Activated T-cell treated with anti-CD3 and anti-CD28 coated beads, Interleukin-2, amount 50 U/mL, for 72 hours (primary cell): Measurements from ENCODE around the gene TBC1D9B. TPM values are rescaled to one million over a fixed set of nuclear protein-coding genes. Genes with fewer than 3 reads are reported as not detected.
A peak's percentile ranks its signal among the peaks of the same experiment; 100 is the strongest.
"Not testable (repeated sequence)": the region's sequence is repeated elsewhere in the genome, so short reads cannot be mapped to it uniquely, and the experiment has no call there.

Source experiments
- ATAC-seq, 2 donors: fragments of 150-1000 bp; cut with Tn5 transposase; replicated peaks in 1 of 2; 2 replicates each; pipeline ENCODE4 v1.10.0; 2021; ENCODE audit warnings: moderate library complexity in 2 of 2, mild to moderate bottlenecking in 1 of 2
- DNase-seq, 2 donors: peaks; one replicate each; pipeline ENCODE4 v3.0.0; 2021 to 2022; ENCODE audit warnings: mixed read lengths in 1 of 2
- H3K27ac Mint-ChIP-seq: one replicate; pipeline ENCODE4 v1.8.0; 2022; ENCODE audit warnings: mild to moderate bottlenecking, moderate library complexity, mixed read lengths
- H3K27me3 Mint-ChIP-seq: one replicate; pipeline ENCODE4 v1.8.0; 2022; ENCODE audit warnings: low read depth, mixed read lengths
- H3K36me3 Mint-ChIP-seq, 2 donors: one replicate each; pipeline ENCODE4 v1.8.0; 2022; ENCODE audit warnings: mixed read lengths in 2 of 2, mild to moderate bottlenecking in 1 of 2; ENCODE audit not compliant: insufficient read depth in 2 of 2
- H3K4me1 Mint-ChIP-seq: one replicate; pipeline ENCODE4 v1.8.0; 2022; ENCODE audit warnings: low read depth, mixed read lengths
- H3K4me3 Mint-ChIP-seq, 2 donors: one replicate each; pipeline ENCODE4 v1.8.0; 2022; ENCODE audit warnings: mild to moderate bottlenecking in 2 of 2, mixed read lengths in 2 of 2, moderate library complexity in 2 of 2
- H3K9me3 Mint-ChIP-seq, 2 donors: one replicate each; pipeline ENCODE4 v1.8.0; 2022; ENCODE audit warnings: mixed read lengths in 2 of 2
- total RNA-seq, 2 donors: library from RNA; stranded (reverse); gene quantifications; one replicate each; pipeline ENCODE4 v1.2.3, GENCODE V29; 2022

Gene TBC1D9B
- total RNA-seq, 2 donors from 2014 or later, result 62.5 to 72.3 TPM

DNA sequence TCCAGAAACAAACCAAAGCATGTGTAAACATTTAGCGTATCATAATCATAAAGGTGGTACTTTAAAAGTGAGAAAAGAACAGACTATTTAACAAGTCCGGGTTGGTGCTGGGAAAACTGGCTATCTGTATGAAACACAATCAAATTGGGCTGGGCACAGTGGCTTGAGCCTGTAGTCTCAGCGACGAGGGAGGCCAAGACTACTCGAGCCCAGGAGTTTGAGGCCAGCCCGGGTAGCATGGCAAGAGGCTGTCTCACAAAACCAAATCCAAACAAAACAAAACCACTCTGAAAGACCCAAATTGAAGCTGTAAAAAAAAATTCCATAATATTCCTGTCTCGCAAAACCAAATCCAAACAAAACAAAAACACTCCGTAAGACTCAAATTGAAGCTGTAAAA, 53.3 kb downstream of the TBC1D9B start:
- H3K9me3 Mint-ChIP-seq, result no peaks in the 10 kb centered on the region

DNA sequence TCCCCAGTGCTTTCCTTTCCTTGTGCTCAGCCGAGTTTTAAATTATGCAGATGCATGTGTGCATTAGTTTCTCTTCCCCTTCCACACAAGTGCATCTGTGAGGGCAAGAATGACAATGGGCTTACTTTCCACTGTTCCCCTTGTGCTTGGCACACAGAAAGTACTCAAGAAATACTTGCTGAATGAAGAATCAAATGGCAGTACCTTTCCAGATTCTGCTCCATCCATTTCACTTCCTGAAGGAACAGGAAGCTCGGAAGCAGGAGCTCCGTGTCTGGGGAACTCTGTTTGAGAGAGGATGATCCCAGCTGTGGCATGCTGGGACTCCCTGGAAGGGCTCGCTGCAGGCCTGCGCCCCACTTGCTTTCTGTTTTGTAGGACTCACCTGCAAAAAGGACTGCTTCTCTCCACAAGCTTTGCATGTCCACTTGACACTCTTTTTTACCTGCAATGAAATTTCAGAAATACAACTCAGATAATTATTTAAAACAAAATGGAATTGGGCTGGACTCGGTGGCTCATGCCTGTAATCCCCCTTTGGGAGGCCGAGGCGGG, 54.6 kb downstream of the TBC1D9B start:
- Mint-ChIP-seq H3K4me1 (peaks cover 18% of the 10 kb centered on the region), H3K36me3 (peaks cover 3 to 6% of the 10 kb centered on the region in 2 donors), H3K4me3 (no peak overlapping the region), H3K9me3 (no peaks in the 10 kb centered on the region), H3K27me3 (no peaks in the 10 kb centered on the region), H3K27ac (no peak overlapping the region)
- DNase-seq (no peak), ATAC-seq (no peak)

More for the DNA sequence above, 53.3 kb downstream of the TBC1D9B start:
- ATAC-seq (no peak), DNase-seq (no peak)
- H3K27ac Mint-ChIP-seq, result no peak overlapping the region
- H3K4me1 Mint-ChIP-seq, result peaks cover 20% of the 10 kb centered on the region
- no peak overlapping the region for H3K4me3 Mint-ChIP-seq
- H3K36me3 Mint-ChIP-seq, result peaks cover 3 to 6% of the 10 kb centered on the region in 2 donors
- H3K27me3 Mint-ChIP-seq, result no peaks in the 10 kb centered on the region

DNA sequence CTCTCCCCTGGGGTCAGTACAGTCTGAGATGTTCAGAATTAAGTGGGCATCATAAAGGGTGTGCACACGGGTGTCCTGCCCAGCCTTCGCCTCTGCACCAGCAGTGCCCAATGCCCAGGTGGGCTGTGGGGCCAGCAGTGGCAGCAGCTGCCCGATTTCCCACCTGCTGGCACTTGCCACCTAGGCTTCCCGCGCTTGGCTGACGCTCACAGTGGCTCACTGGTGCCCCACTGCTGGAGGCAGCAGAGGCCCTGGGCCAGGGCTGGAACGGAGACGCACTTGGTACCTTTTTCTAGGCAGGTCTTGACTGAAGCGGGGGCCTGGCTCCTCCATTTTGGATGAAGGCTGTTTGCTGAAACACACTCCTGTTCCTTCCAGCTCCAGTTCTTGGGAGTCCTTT, 66.1 kb downstream of the TBC1D9B start:
- H3K36me3 Mint-ChIP-seq, result peaks cover 5 to 24% of the 10 kb centered on the region in 2 donors
- no peaks in the 10 kb centered on the region for H3K27me3 Mint-ChIP-seq
- H3K9me3 Mint-ChIP-seq, result peaks cover 0 to 2% of the 10 kb centered on the region in 2 donors
- DNase-seq (no peak), ATAC-seq (no peak)
- H3K4me3 Mint-ChIP-seq, result no peak overlapping the region
- no peak overlapping the region for H3K27ac Mint-ChIP-seq
- H3K4me1 Mint-ChIP-seq, result peaks cover 9% of the 10 kb centered on the region

DNA sequence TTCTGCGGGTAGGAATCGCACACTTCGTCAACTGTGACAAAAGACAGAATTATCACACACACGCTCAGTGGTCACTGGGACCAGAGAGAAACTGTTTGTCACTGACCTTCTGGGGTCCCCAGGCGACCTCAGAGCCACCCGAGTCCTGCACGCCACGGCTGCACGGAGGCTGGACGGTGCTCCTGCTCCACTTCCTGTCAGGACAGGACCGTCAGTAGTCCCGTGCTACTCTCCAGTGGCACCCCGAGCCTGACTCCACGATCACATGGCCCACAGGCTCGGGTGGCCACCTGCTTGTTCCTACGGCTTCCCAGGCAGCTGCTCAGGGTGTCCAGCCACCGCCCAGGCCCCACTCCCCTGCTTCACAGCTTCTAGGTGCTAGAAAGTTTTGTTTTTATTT, 66.9 kb downstream of the TBC1D9B start:
- H3K9me3 Mint-ChIP-seq, result peaks cover 0 to 2% of the 10 kb centered on the region in 2 donors
- no peak for DNase-seq
- no peak overlapping the region for H3K27ac Mint-ChIP-seq

DNA sequence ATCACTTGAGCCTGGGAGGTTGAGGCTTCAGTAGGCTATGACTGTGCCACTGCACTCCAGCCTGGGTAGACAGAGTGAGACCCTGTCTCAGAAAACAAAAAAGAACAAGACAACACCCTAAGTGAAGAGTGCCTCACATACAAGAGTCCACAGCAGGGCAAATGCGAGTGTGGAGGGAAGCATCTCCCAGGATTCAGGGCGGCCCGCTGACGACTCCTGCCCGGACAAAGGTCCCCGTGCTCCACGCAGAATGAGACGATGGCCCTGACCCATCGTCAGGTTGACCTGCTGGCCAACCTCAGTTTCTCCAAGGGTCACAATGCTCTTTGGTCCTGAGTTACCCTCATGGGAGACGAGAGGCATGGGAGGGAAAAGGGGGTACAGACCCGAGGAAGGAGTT, 67.4 kb downstream of the TBC1D9B start:
- Mint-ChIP-seq H3K9me3 (peaks cover 0 to 2% of the 10 kb centered on the region in 2 donors), H3K27ac (no peak overlapping the region), H3K27me3 (no peaks in the 10 kb centered on the region), H3K4me1 (peaks cover 18% of the 10 kb centered on the region), H3K4me3 (no peak overlapping the region), H3K36me3 (peaks cover 12 to 26% of the 10 kb centered on the region in 2 donors)
- ATAC-seq (no peak), DNase-seq (no peak)

More for the DNA sequence above, 66.9 kb downstream of the TBC1D9B start:
- ATAC-seq, result no peak
- Mint-ChIP-seq H3K27me3 (no peaks in the 10 kb centered on the region), H3K36me3 (peaks cover 10 to 27% of the 10 kb centered on the region in 2 donors), H3K4me1 (peaks cover 17% of the 10 kb centered on the region), H3K4me3 (no peak overlapping the region)

DNA sequence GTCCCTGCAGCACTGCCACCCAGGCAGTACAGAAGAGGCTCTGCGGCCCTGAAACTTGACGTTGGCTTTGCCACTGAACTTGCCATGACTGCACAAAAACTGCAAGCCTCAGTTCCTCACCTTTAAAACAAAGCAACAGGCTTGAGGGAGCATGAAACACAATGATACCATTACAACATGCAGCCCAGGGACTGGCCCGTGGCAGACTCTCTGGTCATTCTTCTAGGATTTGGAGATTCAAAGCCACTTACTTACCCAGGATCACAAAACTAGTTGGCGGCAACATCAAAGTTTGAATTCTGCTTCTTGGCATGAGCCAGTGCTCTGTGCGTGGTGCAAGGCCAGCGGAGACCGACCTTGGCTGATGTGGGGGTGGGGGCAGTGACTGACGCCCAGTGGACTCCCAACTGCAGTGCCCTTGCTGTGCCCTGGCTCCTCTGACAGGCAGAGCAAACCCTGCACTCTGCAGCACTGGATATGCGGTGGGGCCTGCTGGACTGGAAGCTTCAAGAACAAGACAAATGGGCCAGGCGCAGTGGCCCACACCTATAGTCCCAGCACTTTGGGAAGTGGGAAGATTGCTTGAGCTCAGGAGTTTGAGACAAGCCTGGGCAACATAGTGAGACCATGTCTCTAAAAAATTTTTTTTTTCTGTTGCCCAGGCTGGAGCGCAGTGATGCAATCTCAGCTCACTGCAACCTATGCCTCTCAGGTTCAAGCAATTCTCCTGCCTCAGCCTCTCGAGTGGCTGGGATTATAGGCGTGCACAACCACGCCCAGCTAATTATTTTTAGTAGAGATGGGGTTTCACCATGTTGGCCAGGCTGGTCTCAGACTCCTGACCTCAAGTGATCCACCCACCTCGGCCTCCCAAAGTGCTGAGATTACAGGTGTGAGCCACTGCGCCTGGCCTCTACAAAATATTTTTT, 68.1 kb downstream of the TBC1D9B start:
- DNase-seq, result no peak
- Mint-ChIP-seq H3K9me3 (no peaks in the 10 kb centered on the region), H3K36me3 (peaks cover 10 to 22% of the 10 kb centered on the region in 2 donors), H3K27me3 (no peaks in the 10 kb centered on the region), H3K4me1 (peaks cover 18% of the 10 kb centered on the region), H3K4me3 (no peak overlapping the region), H3K27ac (no peak overlapping the region)
- ATAC-seq, result no peak

DNA sequence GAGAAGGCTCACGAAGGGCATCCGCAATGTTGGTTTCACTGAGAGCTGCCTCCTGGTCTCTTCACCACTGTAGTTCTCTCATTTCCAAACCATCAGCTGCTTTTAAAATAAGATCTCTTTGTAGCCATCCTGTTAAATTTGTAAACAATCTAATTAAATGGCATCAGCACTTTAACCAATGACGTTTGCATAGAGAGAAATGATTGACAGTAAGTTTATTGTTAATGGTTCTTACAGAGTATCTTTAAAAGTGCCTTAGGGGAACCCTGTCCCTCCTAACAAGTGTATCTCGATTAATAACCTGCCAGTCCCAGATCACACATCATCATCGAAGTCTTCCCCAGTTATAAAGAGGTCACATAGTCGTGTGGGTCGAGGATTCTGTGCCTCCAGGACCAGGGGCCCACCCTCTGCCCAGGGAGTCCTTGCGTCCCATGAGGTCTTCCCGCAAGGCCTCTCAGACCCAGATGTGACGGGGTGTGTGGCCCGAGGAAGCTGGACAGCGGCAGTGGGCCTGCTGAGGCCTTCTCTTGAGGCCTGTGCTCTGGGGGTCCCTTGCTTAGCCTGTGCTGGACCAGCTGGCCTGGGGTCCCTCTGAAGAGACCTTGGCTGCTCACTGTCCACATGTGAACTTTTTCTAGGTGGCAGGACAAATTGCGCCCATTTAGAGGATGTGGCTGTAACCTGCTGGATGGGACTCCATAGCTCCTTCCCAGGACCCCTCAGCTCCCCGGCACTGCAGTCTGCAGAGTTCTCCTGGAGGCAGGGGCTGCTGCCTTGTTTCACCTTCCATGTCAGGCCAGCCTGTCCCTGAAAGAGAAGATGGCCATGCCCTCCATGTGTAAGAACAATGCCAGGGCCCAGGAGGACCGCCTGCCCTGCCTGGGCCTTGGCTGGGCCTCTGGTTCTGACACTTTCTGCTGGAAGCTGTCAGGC, 70.4 kb downstream of the TBC1D9B start:
- Mint-ChIP-seq H3K4me1 (peaks cover 18% of the 10 kb centered on the region), H3K36me3 (peaks cover 18 to 30% of the 10 kb centered on the region in 2 donors), H3K4me3 (peak overlapping the region; percentile 44 to 51), H3K27me3 (no peaks in the 10 kb centered on the region), H3K9me3 (no peaks in the 10 kb centered on the region), H3K27ac (peak overlapping the region; percentile 80)
- no peak for ATAC-seq
- no peak for DNase-seq

DNA sequence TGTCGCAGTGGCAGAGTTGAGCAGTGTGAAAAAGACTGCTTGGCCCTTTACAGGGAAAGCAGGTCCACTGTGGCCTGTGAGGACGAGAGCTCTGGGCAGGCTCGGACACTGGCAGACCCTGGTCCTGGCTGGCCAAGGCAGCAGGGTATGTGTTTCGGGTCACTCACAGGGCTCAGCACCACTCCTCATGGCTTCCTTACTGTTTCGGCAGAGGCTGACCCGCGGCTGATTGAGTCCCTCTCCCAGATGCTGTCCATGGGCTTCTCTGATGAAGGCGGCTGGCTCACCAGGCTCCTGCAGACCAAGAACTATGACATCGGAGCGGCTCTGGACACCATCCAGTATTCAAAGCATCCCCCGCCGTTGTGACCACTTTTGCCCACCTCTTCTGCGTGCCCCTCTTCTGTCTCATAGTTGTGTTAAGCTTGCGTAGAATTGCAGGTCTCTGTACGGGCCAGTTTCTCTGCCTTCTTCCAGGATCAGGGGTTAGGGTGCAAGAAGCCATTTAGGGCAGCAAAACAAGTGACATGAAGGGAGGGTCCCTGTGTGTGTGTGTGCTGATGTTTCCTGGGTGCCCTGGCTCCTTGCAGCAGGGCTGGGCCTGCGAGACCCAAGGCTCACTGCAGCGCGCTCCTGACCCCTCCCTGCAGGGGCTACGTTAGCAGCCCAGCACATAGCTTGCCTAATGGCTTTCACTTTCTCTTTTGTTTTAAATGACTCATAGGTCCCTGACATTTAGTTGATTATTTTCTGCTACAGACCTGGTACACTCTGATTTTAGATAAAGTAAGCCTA, 71.3 kb downstream of the TBC1D9B start:
- ATAC-seq, result peak; percentile 93 to 95
- Mint-ChIP-seq H3K4me1 (peaks cover 18% of the 10 kb centered on the region), H3K36me3 (peaks cover 18 to 33% of the 10 kb centered on the region in 2 donors), H3K27me3 (no peaks in the 10 kb centered on the region), H3K4me3 (peak overlapping the region; percentile 44 to 51), H3K27ac (peak overlapping the region; percentile 80), H3K9me3 (no peaks in the 10 kb centered on the region)
- DNase-seq, result peak; percentile 48 to 65

DNA sequence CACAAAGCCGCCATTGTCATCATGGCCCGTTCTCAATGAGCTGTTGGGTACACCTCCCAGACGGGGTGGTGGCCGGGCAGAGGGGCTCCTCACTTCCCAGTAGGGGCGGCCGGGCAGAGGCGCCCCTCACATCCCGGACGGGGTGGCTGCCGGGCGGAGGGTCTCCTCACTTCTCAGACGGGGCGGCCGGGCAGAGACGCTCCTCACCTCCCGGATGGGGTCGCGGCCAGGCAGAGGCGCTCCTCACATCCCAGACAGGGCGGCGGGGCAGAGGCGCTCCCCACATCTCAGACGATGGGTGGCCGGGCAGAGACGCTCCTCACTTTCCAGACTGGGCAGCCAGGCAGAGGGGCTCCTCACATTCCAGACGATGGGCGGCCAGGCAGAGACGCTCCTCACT, 72.8 kb downstream of the TBC1D9B start:
- not testable (repeated sequence) for DNase-seq, H3K4me3 Mint-ChIP-seq, H3K9me3 Mint-ChIP-seq, ATAC-seq, H3K27ac Mint-ChIP-seq, H3K27me3 Mint-ChIP-seq
- Mint-ChIP-seq H3K4me1 (peaks cover 18% of the 10 kb centered on the region), H3K36me3 (peaks cover 22 to 41% of the 10 kb centered on the region in 2 donors)

DNA sequence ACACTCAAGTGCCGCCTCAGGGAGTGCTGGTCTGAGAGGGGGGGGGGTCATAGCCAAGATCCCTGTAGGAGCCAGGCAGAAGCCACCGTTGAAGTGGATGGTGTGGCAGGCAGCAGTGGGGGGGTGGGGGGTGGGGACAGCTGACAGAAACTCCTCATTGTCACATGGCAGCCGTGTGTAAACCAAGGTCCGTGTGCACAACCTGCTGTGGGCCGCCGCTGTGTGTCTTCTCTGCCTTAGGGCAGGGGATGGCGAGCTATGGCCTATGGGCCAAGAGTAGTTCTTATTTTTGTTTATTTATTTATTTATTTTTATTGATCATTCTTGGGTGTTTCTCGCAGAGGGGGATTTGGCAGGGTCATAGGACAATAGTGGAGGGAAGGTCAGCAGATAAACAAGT, 73.6 kb downstream of the TBC1D9B start:
- ATAC-seq, result no peak
- Mint-ChIP-seq H3K27ac (no peak overlapping the region), H3K4me3 (no peak overlapping the region), H3K27me3 (no peaks in the 10 kb centered on the region), H3K36me3 (peaks cover 28 to 48% of the 10 kb centered on the region in 2 donors), H3K9me3 (no peaks in the 10 kb centered on the region), H3K4me1 (peaks cover 22% of the 10 kb centered on the region)
- no peak for DNase-seq

DNA sequence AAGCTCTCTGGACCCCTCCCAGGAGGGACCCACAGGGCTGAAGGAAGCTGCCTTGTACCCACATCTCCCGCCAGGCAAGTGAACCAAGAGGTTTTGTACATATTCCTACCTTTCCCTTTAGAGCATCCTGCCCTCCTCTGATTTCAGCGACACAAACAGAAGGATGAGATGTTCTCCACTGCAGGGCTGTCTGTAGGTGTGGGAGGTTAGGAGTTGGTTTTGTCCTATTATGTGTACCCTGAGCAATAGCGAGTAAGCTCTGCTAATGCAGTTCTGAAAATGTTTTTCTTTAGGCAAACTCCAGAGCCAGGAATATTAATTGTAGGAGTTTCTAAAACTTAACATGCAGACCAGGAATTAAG, 74.0 kb downstream of the TBC1D9B start:
- Mint-ChIP-seq H3K4me1 (peaks cover 23% of the 10 kb centered on the region), H3K4me3 (no peak overlapping the region), H3K36me3 (peaks cover 31 to 52% of the 10 kb centered on the region in 2 donors), H3K9me3 (no peaks in the 10 kb centered on the region), H3K27ac (no peak overlapping the region), H3K27me3 (no peaks in the 10 kb centered on the region)
- ATAC-seq (no peak), DNase-seq (no peak)

DNA sequence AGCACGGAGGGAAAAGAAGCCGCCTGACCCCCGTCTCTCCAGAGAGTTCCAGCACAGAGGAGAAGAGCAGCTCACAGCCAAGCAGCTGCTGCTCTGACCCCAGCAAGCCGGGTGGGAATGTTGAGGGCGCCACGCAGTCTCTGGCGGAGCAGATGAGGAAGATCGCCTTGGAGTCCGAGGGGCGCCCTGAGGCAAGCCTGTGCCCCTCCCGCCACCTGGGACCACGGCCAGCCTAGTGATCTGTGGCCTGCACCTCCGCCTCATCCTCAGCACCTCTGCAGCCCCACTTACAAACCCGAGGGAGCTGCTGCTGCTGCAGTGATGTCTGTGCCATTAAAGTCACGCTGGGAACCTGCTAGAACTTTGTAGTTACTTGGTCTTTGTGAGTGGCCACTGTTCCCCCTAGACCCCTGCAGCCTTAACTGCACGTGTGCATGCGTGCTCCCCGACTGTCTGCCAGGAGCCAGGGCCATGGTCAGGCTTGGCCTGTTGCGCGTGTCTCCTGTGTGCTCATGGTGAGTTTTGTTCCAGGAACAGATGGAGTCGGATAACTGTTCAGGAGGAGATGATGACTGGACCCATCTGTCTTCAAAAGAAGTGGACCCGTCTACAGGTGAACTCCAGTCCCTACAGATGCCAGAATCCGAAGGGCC, 74.5 kb downstream of the TBC1D9B start:
- Mint-ChIP-seq H3K4me1 (peaks cover 23% of the 10 kb centered on the region), H3K27ac (peak overlapping the region; percentile 38), H3K4me3 (no peak overlapping the region), H3K9me3 (no peaks in the 10 kb centered on the region), H3K27me3 (no peaks in the 10 kb centered on the region), H3K36me3 (peaks cover 33 to 55% of the 10 kb centered on the region in 2 donors)
- DNase-seq (no peak), ATAC-seq (no peak)
